Type B pancreatic cell (in vitro differentiated cells): ENCODE results near the gene NUP210. TPM values are rescaled to one million over a fixed set of nuclear protein-coding genes. Genes with fewer than 3 reads are reported as not detected.
"Not testable (repeated sequence)": the region's sequence is repeated elsewhere in the genome, so short reads cannot be mapped to it uniquely, and the experiment has no call there.

ENCODE experiments used
- DNase-seq: peaks from one replicate; pipeline ENCODE4 v3.0.0; 2021; ENCODE audit warnings: mixed read lengths; ENCODE audit not compliant: unreplicated experiment; ENCODE audit errors: extremely low spot score
- H3K27ac Mint-ChIP-seq: 2 replicates; pipeline ENCODE4 v1.8.0; 2021; ENCODE audit warnings: mild to moderate bottlenecking, mixed read lengths
- H3K27me3 Mint-ChIP-seq: 2 replicates; pipeline ENCODE4 v1.8.0; 2021; ENCODE audit warnings: mixed read lengths
- H3K36me3 Mint-ChIP-seq: 2 replicates; pipeline ENCODE4 v1.8.0; 2021; ENCODE audit warnings: mixed read lengths
- H3K4me1 Mint-ChIP-seq: one replicate; pipeline ENCODE4 v1.8.0; 2021; ENCODE audit warnings: mixed read lengths; ENCODE audit not compliant: unreplicated experiment
- H3K4me3 Mint-ChIP-seq: 2 replicates; pipeline ENCODE4 v1.8.0; 2021; ENCODE audit warnings: mild to moderate bottlenecking, mixed read lengths
- H3K9me3 Mint-ChIP-seq: 2 replicates; pipeline ENCODE4 v1.8.0; 2021; ENCODE audit warnings: mixed read lengths
- total RNA-seq: library from RNA; stranded (reverse); gene quantifications from 2 replicates; pipeline ENCODE4 v1.2.1, GENCODE V29; 2021; ENCODE audit warnings: low replicate concordance
- TF ChIP-seq, protein P1 (sequence below): fragments of 200-600 bp; sonication (generic); conservative IDR thresholded peaks from 2 replicates; pipeline ENCODE4 v1.5.0; 2021; ENCODE audit warnings: antibody characterized with exemption, mild to moderate bottlenecking

Gene NUP210
- total RNA-seq, 1 donor from 2014 or later: 26.5 TPM

DNA sequence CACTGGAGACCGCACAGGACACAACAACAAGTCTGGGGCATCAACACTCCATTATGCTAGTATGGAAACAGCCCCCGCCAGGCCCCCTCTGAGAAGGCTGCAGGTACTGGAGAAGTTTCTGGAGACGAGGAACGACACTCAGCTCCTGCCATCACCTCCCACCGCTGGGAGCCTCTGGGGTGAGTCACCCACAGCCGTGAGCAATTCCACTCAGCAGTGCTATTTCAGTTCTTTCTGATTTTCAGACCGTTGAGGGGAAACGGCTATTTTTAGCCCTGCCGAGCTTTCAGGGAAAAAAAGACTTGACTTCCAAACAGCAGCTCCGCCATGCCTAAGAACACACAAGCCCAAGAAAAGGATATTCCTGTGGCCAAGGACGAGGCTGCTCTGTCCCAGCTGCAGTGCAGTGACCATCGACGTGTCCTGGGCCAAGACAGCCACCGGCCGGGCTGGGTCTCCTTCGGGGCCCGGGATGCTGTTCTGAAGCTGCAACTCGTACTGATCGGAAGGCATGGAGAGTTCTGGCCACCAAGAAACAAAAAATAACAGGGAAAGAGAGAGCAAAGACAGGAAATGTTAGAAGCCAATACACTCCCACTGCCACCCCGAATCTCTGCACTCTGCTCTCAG is 40.8 kb downstream of the NUP210 start:
- no peak for DNase-seq
- Mint-ChIP-seq H3K36me3 (peaks cover 4% of the 10 kb centered on the region), H3K27me3 (no peaks in the 10 kb centered on the region), H3K9me3 (no peaks in the 10 kb centered on the region), H3K4me3 (no peak overlapping the region), H3K27ac (no peak overlapping the region), H3K4me1 (peaks cover 15% of the 10 kb centered on the region)
- TF ChIP-seq, protein P1, sequence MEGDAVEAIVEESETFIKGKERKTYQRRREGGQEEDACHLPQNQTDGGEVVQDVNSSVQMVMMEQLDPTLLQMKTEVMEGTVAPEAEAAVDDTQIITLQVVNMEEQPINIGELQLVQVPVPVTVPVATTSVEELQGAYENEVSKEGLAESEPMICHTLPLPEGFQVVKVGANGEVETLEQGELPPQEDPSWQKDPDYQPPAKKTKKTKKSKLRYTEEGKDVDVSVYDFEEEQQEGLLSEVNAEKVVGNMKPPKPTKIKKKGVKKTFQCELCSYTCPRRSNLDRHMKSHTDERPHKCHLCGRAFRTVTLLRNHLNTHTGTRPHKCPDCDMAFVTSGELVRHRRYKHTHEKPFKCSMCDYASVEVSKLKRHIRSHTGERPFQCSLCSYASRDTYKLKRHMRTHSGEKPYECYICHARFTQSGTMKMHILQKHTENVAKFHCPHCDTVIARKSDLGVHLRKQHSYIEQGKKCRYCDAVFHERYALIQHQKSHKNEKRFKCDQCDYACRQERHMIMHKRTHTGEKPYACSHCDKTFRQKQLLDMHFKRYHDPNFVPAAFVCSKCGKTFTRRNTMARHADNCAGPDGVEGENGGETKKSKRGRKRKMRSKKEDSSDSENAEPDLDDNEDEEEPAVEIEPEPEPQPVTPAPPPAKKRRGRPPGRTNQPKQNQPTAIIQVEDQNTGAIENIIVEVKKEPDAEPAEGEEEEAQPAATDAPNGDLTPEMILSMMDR: no peak

DNA sequence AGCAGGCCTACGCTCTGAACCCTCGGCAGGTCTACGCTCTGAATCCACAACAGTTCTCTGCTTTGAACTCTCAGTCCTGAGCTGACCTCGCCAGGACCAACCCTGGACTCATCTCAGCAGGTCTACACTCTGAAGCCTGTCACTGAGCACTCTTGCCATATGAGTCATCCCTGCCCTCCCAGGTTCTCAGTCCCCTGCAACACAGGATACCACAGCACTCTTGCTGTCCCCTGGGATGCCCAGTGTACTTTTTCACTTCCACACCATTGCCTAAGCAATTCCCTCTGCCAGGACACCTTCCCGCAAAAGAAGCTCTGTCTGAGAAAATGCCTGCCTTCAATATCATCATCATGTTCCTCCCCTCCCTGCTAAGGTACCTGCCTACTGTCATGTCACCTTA is 42.0 kb downstream of the NUP210 start:
- H3K27me3 Mint-ChIP-seq: no peaks in the 10 kb centered on the region
- no peak overlapping the region for H3K27ac Mint-ChIP-seq
- TF ChIP-seq, protein P1: no peak
- peaks cover 15% of the 10 kb centered on the region for H3K4me1 Mint-ChIP-seq
- H3K36me3 Mint-ChIP-seq: peaks cover 4% of the 10 kb centered on the region
- DNase-seq: no peak
- H3K9me3 Mint-ChIP-seq: no peaks in the 10 kb centered on the region
- H3K4me3 Mint-ChIP-seq: no peak overlapping the region

DNA sequence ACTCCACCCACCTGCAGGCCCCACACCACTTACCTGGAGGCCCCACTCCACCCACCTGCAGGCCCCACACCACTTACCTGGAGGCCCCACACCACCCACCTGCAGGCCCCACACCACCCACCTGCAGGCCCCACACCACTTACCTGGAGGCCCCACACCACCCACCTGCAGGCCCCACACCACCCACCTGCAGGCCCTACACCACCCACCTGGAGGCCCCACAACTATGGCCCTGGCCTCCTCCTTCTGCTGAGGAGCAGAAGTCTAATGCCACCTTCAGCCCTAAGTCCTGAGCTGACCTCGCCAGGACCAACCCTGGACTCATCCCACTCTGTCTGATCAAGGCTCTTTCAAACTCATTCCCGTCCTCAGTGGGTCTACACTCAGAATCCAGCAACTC is 42.4 kb downstream of the NUP210 start:
- not testable (repeated sequence) for H3K4me3 Mint-ChIP-seq, H3K36me3 Mint-ChIP-seq, H3K27ac Mint-ChIP-seq, DNase-seq, H3K9me3 Mint-ChIP-seq, H3K27me3 Mint-ChIP-seq
- peaks cover 15% of the 10 kb centered on the region for H3K4me1 Mint-ChIP-seq

GRCh38 chr3:13377021-13377420 is 43.1 kb downstream of the NUP210 start:
- no peak for DNase-seq
- Mint-ChIP-seq H3K9me3 (no peaks in the 10 kb centered on the region), H3K27me3 (no peaks in the 10 kb centered on the region), H3K36me3 (peaks cover 4% of the 10 kb centered on the region), H3K4me1 (peaks cover 11% of the 10 kb centered on the region), H3K4me3 (no peak overlapping the region), H3K27ac (no peak overlapping the region)
- TF ChIP-seq, protein P1: no peak

DNA sequence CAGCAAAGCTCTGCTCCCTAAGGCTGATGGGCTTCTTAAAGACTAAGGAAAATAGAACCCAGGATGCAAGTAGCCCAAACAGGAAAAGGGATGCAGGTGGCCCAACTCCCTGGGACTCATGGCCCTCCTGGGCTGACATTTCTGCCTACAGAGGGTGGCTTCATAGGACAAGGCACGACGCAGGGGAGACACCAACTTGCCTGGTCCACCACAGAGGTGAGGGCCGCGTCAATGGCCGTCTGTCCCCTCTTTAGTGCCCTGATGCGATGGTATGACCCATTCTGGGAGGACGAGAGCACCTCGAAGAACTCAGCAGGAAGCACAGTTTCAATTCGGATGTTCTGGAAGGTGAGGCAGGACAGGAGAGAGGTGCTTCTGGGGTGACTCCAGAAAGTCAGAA is 44.0 kb downstream of the NUP210 start:
- Mint-ChIP-seq H3K4me3 (no peak overlapping the region), H3K27ac (no peak overlapping the region), H3K36me3 (peaks cover 4% of the 10 kb centered on the region), H3K4me1 (peaks cover 6% of the 10 kb centered on the region), H3K9me3 (no peaks in the 10 kb centered on the region), H3K27me3 (no peaks in the 10 kb centered on the region)
- no peak for DNase-seq
- TF ChIP-seq, protein P1: no peak

- TF ChIP-seq, protein P1: no peak
- Mint-ChIP-seq H3K4me1 (peaks cover 6% of the 10 kb centered on the region), H3K27me3 (no peaks in the 10 kb centered on the region), H3K36me3 (peaks cover 4% of the 10 kb centered on the region), H3K27ac (no peak overlapping the region), H3K9me3 (no peaks in the 10 kb centered on the region), H3K4me3 (no peak overlapping the region)
- DNase-seq: no peak
Measured at GRCh38 chr3:13375464-13375863, 44.7 kb downstream of the NUP210 start.
